HEK293 (cell line): ENCODE data around the gene R3HDM4.

Experiments
- GLIS1 ChIP-seq: fragments of 450-650 bp; formaldehyde crosslinking; IDR thresholded peaks from 2 replicates; pipeline ENCODE4 v1.5.1; 2016; ENCODE audit warnings: missing biosample characterization, missing genetic modification characterization
- HOXD13 ChIP-seq: sonication (generic); formaldehyde crosslinking; IDR thresholded peaks from 2 replicates; pipeline ENCODE4 v1.8.0; 2022; ENCODE audit warnings: missing genetic modification reagents, borderline replicate concordance
- INSM2 ChIP-seq: fragments of 450-650 bp; formaldehyde crosslinking; IDR thresholded peaks from 2 replicates; pipeline ENCODE4 v1.5.1; 2016; ENCODE audit warnings: missing biosample characterization, missing genetic modification characterization
- KLF16 ChIP-seq: fragments of 450-650 bp; formaldehyde crosslinking; IDR thresholded peaks from 2 replicates; pipeline ENCODE4 v1.5.1; 2017; ENCODE audit warnings: missing biosample characterization, missing genetic modification characterization
- MEIS1 ChIP-seq: sonication (generic); formaldehyde crosslinking; IDR thresholded peaks from 2 replicates; pipeline ENCODE4 v1.8.1; 2022; ENCODE audit warnings: missing genetic modification reagents, mild to moderate bottlenecking, borderline replicate concordance
- PRDM2 ChIP-seq: fragments of 450-650 bp; formaldehyde crosslinking; IDR thresholded peaks from 2 replicates; pipeline ENCODE4 v1.5.1; 2016; ENCODE audit warnings: missing biosample characterization, missing genetic modification characterization, borderline replicate concordance
- SP7 ChIP-seq: fragments of 450-650 bp; formaldehyde crosslinking; IDR thresholded peaks from 2 replicates; pipeline ENCODE4 v1.5.1; 2016; ENCODE audit warnings: missing biosample characterization, missing genetic modification characterization
- ZBTB44 ChIP-seq: fragments of 450-650 bp; IDR thresholded peaks from 2 replicates; pipeline ENCODE4 v1.5.1; 2018; ENCODE audit warnings: missing biosample characterization, mild to moderate bottlenecking, missing genetic modification characterization
- ZBTB7A ChIP-seq: fragments of 450-650 bp; formaldehyde crosslinking; IDR thresholded peaks from 2 replicates; pipeline ENCODE4 v1.5.1; 2016; ENCODE audit warnings: low read depth, missing biosample characterization, missing genetic modification characterization
- ZBTB8A ChIP-seq: fragments of 450-650 bp; formaldehyde crosslinking; IDR thresholded peaks from 2 replicates; pipeline ENCODE4 v1.5.1; 2016; ENCODE audit warnings: missing biosample characterization, missing genetic modification characterization
- ZIC2 ChIP-seq: fragments of 450-650 bp; formaldehyde crosslinking; IDR thresholded peaks from 2 replicates; pipeline ENCODE4 v1.5.1; 2016; ENCODE audit warnings: missing biosample characterization, missing genetic modification characterization
- ZNF114 ChIP-seq: fragments of 450-650 bp; formaldehyde crosslinking; IDR thresholded peaks from 2 replicates; pipeline ENCODE4 v1.5.0; 2017; ENCODE audit warnings: missing biosample characterization, missing genetic modification characterization
- ZNF19 ChIP-seq: fragments of 450-650 bp; formaldehyde crosslinking; IDR thresholded peaks from 2 replicates; pipeline ENCODE4; 2016; ENCODE audit warnings: missing biosample characterization, missing genetic modification characterization, low read depth
- ZNF24 ChIP-seq: fragments of 450-650 bp; formaldehyde crosslinking; IDR thresholded peaks from 2 replicates; pipeline ENCODE4 v1.5.1; 2016; ENCODE audit warnings: missing biosample characterization, missing genetic modification characterization
- ZNF280D ChIP-seq: fragments of 450-650 bp; formaldehyde crosslinking; IDR thresholded peaks from 2 replicates; pipeline ENCODE4 v1.5.1; 2016; ENCODE audit warnings: missing biosample characterization, missing genetic modification characterization
- ZNF335 ChIP-seq: fragments of 450-650 bp; formaldehyde crosslinking; conservative IDR thresholded peaks from 2 replicates; pipeline ENCODE4 v1.5.1; 2016; ENCODE audit warnings: missing biosample characterization, missing genetic modification characterization
- ZNF394 ChIP-seq: fragments of 450-650 bp; formaldehyde crosslinking; IDR thresholded peaks from 2 replicates; pipeline ENCODE4 v1.5.1; 2016; ENCODE audit warnings: missing biosample characterization, missing genetic modification characterization, mild to moderate bottlenecking, moderate library complexity, borderline replicate concordance
- ZNF571 ChIP-seq: fragments of 450-650 bp; formaldehyde crosslinking; IDR thresholded peaks from 2 replicates; pipeline ENCODE4 v1.5.0; 2017; ENCODE audit warnings: missing biosample characterization, missing genetic modification characterization
- ZNF639 ChIP-seq: fragments of 450-650 bp; formaldehyde crosslinking; IDR thresholded peaks from 2 replicates; pipeline ENCODE4 v1.5.1; 2016; ENCODE audit warnings: missing biosample characterization, missing genetic modification characterization
- ZNF660 ChIP-seq: fragments of 450-650 bp; IDR thresholded peaks from 2 replicates; pipeline ENCODE4 v1.5.1; 2018; ENCODE audit warnings: missing biosample characterization, mild to moderate bottlenecking, missing genetic modification characterization
- ZNF704 ChIP-seq: fragments of 450-650 bp; formaldehyde crosslinking; IDR thresholded peaks from 2 replicates; pipeline ENCODE4 v1.5.1; 2016; ENCODE audit warnings: missing biosample characterization, missing genetic modification characterization
- ZNF707 ChIP-seq: fragments of 450-650 bp; formaldehyde crosslinking; IDR thresholded peaks from 2 replicates; pipeline ENCODE4 v1.5.1; 2016; ENCODE audit warnings: missing biosample characterization, missing genetic modification characterization
- ZNF792 ChIP-seq: fragments of 450-650 bp; formaldehyde crosslinking; IDR thresholded peaks from 2 replicates; pipeline ENCODE4 v1.5.1; 2016; ENCODE audit warnings: missing biosample characterization, missing genetic modification characterization

Gene R3HDM4

GRCh38 chr19:925087-925525 lies 12.1 kb upstream of the R3HDM4 start (continued):
- TF ChIP-seq PRDM2 (no peak), ZIC2 (tag by site-specific recombination) (no peak), ZBTB7A (tag by site-specific recombination) (peak; percentile 82), KLF16 (tag by site-specific recombination) (no peak), MEIS1 (no peak), ZBTB8A (tag by site-specific recombination) (peak; percentile 50; the same call in 1 of the 2 replicates), ZNF19 (tag by site-specific recombination) (no peak), ZNF660 (0 out of 2 replicates have a peak, but pooled peaks have one; percentile 71), ZBTB44 (tag by site-specific recombination) (no peak), ZNF571 (tag by site-specific recombination) (no peak), ZNF24 (tag by site-specific recombination) (peak; percentile 69), ZNF114 (tag by site-specific recombination) (no peak), ZNF792 (tag by site-specific recombination) (no peak), ZNF335 (peak; percentile 61), GLIS1 (tag by site-specific recombination) (peak; percentile 71), HOXD13 (CRISPR knock-in tag) (no peak), INSM2 (tag by site-specific recombination) (0 out of 2 replicates have a peak, but pooled peaks have one; percentile 24), ZNF639 (tag by site-specific recombination) (peak; percentile 52; the same call in 1 of the 2 replicates), SP7 (tag by site-specific recombination) (peak; percentile 69; the same call in 1 of the 2 replicates), ZNF394 (no peak), ZNF280D (tag by site-specific recombination) (0 out of 2 replicates have a peak, but pooled peaks have one; percentile 38), ZNF707 (tag by site-specific recombination) (no peak), ZNF704 (no peak)
